K562 treated with DMSO at 1 percent for 4 hours (cell line): ENCODE results near the gene DSPP. TPM values are rescaled to one million over a fixed set of nuclear protein-coding genes. Genes with fewer than 3 reads are reported as not detected.

Source experiments
- total RNA-seq: library from RNA; unstranded; fragments of 300-600 nt; gene quantifications from 2 replicates; pipeline ENCODE4 v1.2.3, GENCODE V29; 2022; ENCODE audit not compliant: insufficient read depth

DSPP gene
- total RNA-seq, result not detected in 2 replicates

DNA sequence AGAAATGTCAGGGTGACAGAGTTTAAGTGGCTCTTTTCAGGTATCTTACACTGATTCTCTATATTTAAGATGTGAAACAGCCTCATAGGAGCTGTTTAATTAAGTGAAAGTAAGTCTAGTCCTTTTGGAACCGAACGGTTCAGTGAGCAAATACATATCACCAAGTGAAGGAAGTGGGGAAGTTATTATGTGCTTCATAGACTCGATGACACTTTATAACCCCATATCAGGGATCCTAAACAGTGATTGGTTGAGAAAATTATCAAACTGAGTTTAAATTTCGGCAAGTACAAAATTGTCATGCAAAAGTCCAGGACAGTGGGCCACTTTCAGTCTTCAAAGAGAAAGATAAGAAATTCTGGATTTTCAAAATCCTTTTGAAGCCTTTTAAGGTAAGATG, at the start of gene DSPP:
Gene DSPP (plus strand): TSS at position 301 of the 400 bp plus-strand sequence. CDS start 2,380 bp downstream, outside the sequence.

DNA sequence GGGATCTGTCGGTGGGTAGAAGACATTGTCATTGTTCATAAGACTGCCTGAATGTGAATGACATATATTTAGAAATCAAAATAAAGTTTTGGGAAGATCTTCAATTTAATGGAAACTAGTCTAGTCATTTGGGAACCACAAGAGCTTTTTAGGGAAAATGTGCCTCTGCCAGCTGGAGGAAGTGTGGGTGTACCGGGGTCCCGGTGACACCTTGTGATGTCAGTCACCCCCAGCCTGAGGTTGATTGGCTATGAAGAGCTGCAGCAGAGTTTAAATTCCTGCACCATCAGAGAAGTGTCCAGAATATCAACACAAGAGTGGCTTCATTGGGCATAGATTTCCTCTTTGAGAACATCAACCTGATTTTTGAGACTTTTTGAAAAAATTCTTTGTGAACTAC, 41.7 kb downstream of the DSPP start, which contains the start of gene DMP1:
Gene DMP1 (plus strand): TSS at position 301 of the 400 bp plus-strand sequence. CDS start 6,213 bp downstream, outside the sequence.

Other genes starting within 250 kb of the DSPP start
- 67.1 and 68.0 TPM in 2 replicates for gene HSD17B11, start 217.3 kb upstream of the DSPP start, total RNA-seq
- gene NUDT9, start 186.0 kb upstream of the DSPP start, total RNA-seq, result 11.6 and 12.8 TPM in 2 replicates
- gene SPARCL1, start 79.2 kb upstream of the DSPP start, total RNA-seq, result 0.31 TPM in 1 of 2 replicates, not detected in the other
- gene DMP1, start 41.8 kb downstream of the DSPP start, total RNA-seq, result not detected in 2 replicates
- not detected in 2 replicates for gene IBSP, start 191.0 kb downstream of the DSPP start, total RNA-seq
- not detected in 2 replicates for gene MEPE, start 224.4 kb downstream of the DSPP start, total RNA-seq